ENCODE measurements around the gene SRF.

DNA sequence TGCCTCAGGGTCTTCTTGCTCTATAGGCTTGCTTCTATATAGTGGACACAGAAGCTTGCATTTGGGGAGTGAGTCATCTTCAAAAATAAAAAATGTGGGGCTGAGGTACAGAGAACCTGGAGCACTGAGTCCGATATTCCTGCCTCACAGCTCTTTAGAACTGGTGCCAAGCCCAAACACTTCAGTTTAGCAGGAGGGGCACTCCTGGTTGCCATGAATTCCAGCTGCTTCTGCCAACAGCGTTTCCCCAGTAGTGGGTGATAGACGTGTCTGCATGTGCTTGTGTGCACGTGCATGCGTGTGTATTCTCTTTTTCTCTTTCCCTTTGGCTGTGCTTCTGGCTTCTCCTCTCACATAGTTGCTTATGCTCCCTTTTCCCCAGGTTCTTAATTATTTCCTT lies 46.3 kb downstream of the SRF start:
- TF ChIP-seq, protein P1, sequence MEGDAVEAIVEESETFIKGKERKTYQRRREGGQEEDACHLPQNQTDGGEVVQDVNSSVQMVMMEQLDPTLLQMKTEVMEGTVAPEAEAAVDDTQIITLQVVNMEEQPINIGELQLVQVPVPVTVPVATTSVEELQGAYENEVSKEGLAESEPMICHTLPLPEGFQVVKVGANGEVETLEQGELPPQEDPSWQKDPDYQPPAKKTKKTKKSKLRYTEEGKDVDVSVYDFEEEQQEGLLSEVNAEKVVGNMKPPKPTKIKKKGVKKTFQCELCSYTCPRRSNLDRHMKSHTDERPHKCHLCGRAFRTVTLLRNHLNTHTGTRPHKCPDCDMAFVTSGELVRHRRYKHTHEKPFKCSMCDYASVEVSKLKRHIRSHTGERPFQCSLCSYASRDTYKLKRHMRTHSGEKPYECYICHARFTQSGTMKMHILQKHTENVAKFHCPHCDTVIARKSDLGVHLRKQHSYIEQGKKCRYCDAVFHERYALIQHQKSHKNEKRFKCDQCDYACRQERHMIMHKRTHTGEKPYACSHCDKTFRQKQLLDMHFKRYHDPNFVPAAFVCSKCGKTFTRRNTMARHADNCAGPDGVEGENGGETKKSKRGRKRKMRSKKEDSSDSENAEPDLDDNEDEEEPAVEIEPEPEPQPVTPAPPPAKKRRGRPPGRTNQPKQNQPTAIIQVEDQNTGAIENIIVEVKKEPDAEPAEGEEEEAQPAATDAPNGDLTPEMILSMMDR (IDR thresholded peaks at IDR 0.05): no peak
- TF ChIP-seq POLR2A (IDR thresholded peaks at IDR 0.05): no peak
